ENCODE measurements around the gene PLXNA4. TPM values are rescaled to one million over a fixed set of nuclear protein-coding genes. Genes with fewer than 3 reads are reported as not detected.

The PLXNA4 gene
- polyA plus RNA-seq, 1 donor from 2014 or later = not detected

DNA sequence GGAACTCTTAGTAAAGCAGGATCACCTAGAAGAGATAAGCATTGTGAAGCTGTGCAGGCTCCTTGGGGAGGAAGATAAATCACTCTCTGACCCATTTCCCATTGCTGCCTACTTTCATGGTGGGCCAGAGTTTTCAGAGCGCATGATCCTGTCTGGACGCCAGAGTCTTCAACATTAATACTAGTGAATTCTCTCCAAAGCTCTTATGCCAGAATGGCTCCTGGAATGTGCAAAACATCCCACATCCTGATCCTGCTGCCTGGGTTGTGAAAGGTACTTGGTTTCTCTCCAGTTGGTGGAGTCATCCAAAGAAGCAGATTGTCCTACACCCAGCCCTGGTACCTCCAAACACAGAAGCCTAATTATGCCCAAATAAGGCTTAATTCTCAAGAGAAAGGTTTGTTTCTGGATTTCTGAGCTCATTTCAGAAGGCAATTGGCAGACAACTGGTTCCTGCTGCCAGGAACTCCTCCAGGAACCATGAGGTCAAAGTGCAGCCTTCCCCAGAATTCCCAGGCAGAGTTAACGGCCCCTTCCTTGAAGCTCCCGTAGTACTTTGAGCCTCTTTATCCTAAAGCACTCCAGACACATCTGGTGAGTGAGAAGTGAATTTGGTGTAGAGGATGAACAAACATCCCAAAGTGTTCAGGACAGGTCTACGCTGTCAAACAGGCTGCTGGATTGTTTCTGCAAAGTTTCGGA is 495.2 kb downstream of the PLXNA4 start:
- Mint-ChIP-seq H3K36me3 (peaks cover 1% of the 10 kb centered on the region), H3K4me3 (no peak overlapping the region), H3K4me1 (no peaks in the 10 kb centered on the region), H3K27ac (no peak overlapping the region), H3K27me3 (peaks cover 14% of the 10 kb centered on the region), H3K9me3 (no peaks in the 10 kb centered on the region)

DNA sequence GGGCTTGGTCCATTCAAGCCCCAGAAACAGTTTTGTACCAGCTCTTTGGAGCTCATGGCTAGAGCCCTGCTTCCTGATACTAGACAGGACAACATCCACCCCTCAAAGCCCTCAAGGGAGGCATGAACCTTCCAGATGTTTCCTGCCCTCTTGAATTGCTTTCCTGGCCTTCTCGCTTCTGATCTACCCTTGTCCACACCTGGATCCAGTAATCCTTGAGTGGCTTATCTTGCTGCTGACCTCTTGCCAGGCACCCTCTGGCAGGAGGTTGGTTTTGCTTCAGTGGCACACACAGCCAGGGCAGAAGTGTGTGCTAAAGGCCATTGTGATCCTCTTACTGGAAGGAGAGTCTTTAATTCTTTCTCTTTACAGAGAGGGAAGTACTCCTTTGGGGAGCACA is 495.8 kb downstream of the PLXNA4 start:
- no peaks in the 10 kb centered on the region for H3K4me1 Mint-ChIP-seq
- H3K36me3 Mint-ChIP-seq = peaks cover 1% of the 10 kb centered on the region
- no peaks in the 10 kb centered on the region for H3K9me3 Mint-ChIP-seq
- peaks cover 10% of the 10 kb centered on the region for H3K27me3 Mint-ChIP-seq
- no peak overlapping the region for H3K27ac Mint-ChIP-seq
- no peak overlapping the region for H3K4me3 Mint-ChIP-seq

DNA sequence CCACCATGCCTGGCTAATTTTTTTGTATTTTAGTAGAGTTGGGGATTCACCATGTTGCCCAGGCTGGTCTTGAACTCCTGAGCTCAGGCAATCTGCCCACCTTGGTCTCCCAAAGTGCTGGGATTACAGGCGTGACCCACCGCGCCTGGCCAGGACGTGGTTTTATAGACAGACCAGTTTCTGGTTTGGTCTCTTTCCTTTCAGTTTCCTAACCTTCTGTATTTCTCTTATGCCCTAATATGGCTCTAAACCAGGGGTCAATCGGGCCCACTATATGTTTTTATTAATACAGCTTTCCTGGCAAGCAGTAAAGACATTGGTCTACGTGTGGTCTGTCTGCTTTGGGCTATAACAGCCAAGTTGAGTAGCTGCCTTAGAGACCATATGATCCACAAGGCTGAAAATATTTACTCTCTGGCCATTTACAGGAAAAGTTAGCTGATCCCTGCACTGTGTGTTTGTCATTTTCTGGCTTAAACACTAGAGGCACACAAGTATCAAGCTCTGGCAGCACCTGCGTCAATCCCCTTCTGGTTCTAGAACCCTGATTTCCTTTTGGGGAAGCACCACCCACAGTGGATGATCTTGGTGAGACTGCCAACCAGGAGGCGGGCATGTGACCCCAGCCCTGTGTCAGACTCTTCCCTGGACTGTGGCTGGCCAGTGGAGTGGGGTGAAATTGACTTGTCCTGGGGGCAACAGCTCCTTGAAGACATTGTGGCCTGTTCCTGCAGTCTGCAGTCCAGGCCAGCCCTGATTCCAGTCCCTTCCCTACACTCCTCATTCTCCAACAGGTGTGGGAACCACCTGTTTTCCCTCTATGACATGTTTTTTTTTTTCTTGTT is 497.2 kb downstream of the PLXNA4 start:
- Mint-ChIP-seq H3K27me3 (peaks cover 10% of the 10 kb centered on the region), H3K4me1 (no peaks in the 10 kb centered on the region), H3K27ac (no peak overlapping the region), H3K36me3 (peaks cover 1% of the 10 kb centered on the region), H3K9me3 (no peaks in the 10 kb centered on the region), H3K4me3 (no peak overlapping the region)

DNA sequence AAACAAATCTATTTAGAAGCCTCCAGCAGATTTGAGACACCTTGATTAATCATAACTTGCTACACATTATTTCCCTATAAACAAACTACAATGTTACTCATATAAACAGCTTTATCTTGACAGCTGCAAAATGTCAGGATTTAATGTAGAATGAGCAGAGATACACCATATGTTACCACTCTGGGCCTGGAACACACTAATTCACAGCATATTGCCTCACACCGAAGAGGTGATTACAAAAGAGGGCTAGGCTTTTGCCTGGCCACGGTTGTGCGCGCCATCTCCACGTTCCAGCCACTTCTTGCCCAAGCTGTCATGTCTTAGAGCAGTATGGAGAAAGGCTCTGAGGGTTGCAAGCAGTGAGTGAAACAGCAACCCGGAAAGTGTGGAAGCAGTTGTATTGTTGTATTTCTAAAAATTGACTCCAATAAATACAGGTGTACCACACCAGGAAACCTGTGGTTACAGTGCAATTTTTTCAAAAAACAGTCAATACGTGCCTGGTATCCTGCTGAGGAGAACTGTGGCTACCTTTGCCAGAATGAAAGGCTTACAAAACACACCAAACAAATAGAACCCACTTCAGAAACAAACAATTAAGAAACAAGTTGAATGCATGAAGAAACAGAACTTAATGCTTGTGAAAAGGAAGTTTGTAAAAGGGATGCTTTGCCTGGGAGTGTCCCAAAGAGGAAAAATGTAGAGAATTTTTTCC is 498.1 kb downstream of the PLXNA4 start:
- H3K27ac Mint-ChIP-seq = no peak overlapping the region
- no peaks in the 10 kb centered on the region for H3K4me1 Mint-ChIP-seq
- peaks cover 5% of the 10 kb centered on the region for H3K27me3 Mint-ChIP-seq
- H3K36me3 Mint-ChIP-seq = peaks cover 1% of the 10 kb centered on the region
- no peak overlapping the region for H3K4me3 Mint-ChIP-seq
- H3K9me3 Mint-ChIP-seq = no peaks in the 10 kb centered on the region

DNA sequence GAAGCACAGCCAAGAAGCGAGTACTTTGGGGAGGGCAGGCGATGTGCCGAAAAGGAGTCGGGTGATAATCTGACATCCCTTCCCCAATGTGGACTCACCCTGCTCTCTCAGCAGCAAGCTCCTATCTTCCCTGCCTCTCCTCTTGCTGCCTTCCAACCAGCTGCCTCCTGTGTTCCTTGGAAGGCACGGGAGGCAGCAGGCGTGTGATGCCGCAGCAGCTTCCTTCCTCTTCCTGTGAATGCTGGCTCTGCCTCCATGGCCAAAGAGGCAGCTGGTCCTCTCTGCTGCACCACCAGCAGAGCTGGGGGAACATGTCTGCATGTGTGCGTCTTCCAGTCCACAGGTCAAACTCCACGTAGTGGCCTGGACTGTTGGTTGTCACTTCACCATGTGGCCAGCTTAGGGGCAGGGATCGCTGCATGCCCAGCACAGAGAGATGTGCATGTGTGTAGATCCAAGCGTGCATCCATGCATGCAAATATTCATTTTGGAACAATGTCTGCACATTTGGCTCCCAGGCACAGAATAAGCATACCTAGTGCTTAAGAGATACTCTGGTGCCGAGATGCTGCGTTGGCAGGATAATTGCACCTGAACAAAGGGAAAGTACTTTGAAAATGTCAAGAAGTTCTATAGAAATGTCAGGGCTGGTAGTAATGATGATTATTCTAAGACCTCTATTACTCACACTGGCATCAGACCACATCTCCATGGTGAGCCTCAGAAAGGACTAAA is 499.8 kb downstream of the PLXNA4 start:
- H3K27me3 Mint-ChIP-seq = peaks cover 5% of the 10 kb centered on the region
- no peaks in the 10 kb centered on the region for H3K9me3 Mint-ChIP-seq
- H3K36me3 Mint-ChIP-seq = peaks cover 1% of the 10 kb centered on the region
- no peaks in the 10 kb centered on the region for H3K4me1 Mint-ChIP-seq
- no peak overlapping the region for H3K27ac Mint-ChIP-seq
- H3K4me3 Mint-ChIP-seq = no peak overlapping the region

DNA sequence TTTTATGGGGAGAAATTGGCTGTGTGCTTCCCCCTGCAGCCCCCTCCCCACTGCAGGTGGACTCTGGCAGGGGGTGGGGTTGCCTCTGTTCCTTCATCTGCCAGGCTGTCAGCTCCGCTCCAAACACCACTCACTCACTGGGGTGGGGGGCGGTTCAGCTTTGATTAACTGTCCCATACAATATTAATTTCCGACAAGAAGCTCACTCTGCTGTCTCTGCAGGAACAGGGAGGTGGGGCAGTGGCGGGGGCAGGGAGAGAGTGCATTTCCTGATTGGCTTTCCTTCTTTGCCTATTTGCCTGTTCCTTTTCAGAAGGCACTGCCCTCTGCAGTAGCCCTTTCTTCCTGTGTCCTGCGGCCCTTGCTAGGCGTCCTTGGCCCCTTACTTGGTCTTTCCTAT is 500.8 kb downstream of the PLXNA4 start:
- H3K9me3 Mint-ChIP-seq = no peaks in the 10 kb centered on the region

DNA sequence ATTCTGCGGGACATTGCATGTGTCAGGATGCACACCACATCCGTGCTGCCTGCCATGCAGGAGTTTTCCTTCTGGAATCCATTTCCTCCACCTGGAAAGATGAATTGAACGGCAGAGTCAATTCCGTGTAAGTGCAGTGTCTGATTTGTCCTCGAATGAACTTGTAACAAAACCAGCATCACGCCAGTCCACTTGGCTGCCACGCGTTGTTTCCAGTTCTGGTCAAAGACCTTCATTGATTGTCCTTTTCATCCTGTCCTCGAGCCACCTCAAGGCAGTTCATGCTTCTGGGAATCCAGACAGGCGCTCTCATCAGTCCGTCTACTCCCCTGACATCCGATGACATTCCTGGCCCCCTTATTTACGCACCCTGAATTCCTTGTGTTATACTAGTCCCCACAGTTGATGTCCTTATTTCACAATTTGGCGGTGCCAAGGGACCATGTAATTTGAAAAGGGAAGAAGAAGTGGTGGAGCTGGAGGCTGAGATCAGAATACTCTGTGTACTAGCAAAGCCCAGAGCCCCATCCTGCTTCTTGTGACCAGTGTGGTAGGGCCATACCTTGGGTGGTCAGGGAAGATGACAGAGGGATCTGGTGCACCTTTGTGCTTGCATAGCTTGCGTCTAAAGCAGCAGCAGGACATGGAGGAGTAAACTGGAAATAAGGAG is 502.2 kb downstream of the PLXNA4 start:
- H3K4me1 Mint-ChIP-seq = no peaks in the 10 kb centered on the region
- H3K4me3 Mint-ChIP-seq = no peak overlapping the region
- no peak overlapping the region for H3K27ac Mint-ChIP-seq
- H3K36me3 Mint-ChIP-seq = peaks cover 1% of the 10 kb centered on the region
- no peaks in the 10 kb centered on the region for H3K9me3 Mint-ChIP-seq
- peaks cover 2% of the 10 kb centered on the region for H3K27me3 Mint-ChIP-seq

More for the DNA sequence above, 500.8 kb downstream of the PLXNA4 start:
- H3K4me1 Mint-ChIP-seq = no peaks in the 10 kb centered on the region
- no peak overlapping the region for H3K27ac Mint-ChIP-seq
- H3K36me3 Mint-ChIP-seq = peaks cover 1% of the 10 kb centered on the region
- H3K4me3 Mint-ChIP-seq = no peak overlapping the region
- peaks cover 5% of the 10 kb centered on the region for H3K27me3 Mint-ChIP-seq

Data from IgD-negative memory B cell (primary cell).